GM12892 (cell line): ENCODE measurements around the gene ETV3.

Experiments used
- DNase-seq: peaks from one replicate; pipeline ENCODE4 v3.0.0; 2011; ENCODE audit not compliant: insufficient read length
- FAIRE-seq: peaks from 2 replicates; lab custom pipeline; 2011; peaks lifted over from hg19 to GRCh38; lab: Jason Lieb, UNC
- POLR2A ChIP-seq: IDR thresholded peaks from 2 replicates; pipeline ENCODE4 v1.6.1; 2011; ENCODE audit warnings: low read depth, low read length, control low read depth
- POLR2AphosphoS5 ChIP-seq: IDR thresholded peaks from 2 replicates; pipeline ENCODE4 v1.6.1; 2011; ENCODE audit warnings: low read depth, low read length, control low read depth
- TAF1 ChIP-seq: IDR thresholded peaks from 2 replicates; pipeline ENCODE4 v1.6.1; 2011; ENCODE audit warnings: low read depth, mild to moderate bottlenecking, control low read depth, low read length, borderline replicate concordance

ETV3 gene

DNA sequence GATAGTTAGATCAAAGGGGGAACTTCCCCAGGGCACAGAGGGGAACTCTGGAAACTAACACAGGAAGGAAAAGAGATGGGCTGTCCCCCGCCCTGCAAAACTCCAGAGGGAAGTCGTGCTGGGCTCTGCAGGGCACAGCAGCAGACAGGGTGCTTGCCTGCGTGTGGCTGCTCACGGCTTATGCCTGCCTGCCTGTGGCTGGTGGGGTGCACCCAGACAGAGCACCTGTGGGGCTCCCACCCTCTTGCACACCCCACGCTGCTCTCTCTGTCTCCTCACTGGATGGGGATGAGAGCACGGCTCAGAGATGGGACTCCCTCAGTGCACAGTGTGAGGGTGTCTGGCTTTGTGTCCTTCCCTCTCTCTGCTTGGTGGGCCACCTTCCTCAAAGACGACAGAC, 25.1 kb downstream of the ETV3 start:
- FAIRE-seq (no peak), DNase-seq (no peak)
- TF ChIP-seq POLR2AphosphoS5 (no peak), POLR2A (no peak), TAF1 (no peak)

DNA sequence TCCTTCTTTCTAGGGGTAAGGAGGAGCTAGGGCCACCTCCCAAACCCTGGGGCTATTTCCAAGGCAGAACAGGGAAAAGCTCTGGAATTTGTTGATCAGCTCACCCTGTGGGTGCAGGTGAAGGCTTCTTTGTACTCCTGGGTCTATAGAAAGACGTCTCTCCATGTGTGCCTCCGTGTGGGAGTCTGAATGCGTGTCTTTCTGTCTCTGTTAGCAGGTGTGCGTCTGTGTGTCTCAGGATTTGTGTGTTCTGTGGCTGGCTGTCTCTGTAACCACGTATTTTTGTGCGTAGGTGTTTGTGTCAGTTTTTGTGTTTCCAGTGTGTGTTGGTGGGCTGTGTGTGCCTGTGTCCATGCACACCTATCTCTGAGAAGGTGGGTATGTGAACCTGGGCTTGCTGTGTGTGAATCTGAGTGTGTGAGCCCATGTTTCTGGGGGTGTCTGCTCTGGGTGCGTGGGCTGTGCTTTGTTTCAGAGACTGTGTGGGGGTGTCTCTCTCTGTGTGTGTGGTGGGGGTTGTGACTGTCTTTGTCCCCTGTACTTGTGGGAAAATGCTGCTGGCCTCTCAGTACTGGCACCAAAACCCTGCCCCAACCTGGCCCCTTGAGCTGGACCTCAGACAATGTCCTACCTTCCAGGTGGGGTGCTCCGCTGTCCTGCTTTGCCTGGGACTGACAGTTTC, 25.9 kb downstream of the ETV3 start:
- TF ChIP-seq TAF1 (no peak), POLR2A (no peak), POLR2AphosphoS5 (no peak)
- FAIRE-seq: no peak

DNA sequence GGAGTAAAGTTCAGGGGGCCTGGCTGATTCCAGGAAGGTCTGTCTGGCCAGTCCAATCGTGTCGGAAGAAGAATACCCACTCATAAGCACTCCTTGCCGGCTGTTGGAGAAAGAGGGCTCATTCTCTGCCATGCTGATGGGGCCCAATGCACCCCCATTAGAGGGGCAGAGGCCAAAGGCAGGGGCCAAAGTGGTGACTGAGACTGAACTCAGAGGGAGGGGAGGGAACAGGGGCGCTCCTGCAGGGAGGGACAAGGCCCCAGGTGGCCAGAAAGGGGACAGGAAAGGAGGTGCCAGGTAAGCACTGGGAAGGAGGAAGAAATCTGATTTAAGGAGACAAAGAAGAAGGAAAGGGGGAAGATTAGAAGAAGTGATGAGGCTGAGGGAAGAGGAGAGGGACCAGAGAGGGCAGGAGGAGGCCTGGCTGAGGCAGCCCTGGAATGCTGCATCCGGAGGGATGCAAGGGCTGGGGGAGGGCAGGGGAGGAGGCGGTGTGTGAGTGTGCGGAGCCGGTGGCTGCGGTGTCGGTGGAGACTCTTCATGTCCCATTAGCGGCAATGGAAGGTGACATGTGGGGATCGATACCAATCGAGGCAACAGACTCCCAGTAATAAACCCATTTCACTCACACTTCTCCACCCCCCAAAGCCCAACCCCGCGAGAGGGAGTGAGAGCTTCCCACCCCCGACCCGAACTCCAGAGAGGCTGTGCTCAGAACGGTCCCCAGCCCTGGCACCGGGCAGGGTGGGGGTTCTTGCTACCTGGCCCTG, 26.6 kb downstream of the ETV3 start:
- no peak for TF ChIP-seq TAF1
- no peak for TF ChIP-seq POLR2AphosphoS5
- TF ChIP-seq POLR2A: no peak
- FAIRE-seq: no peak
- no peak for DNase-seq

More for the DNA sequence above, 25.9 kb downstream of the ETV3 start:
- no peak for DNase-seq

DNA sequence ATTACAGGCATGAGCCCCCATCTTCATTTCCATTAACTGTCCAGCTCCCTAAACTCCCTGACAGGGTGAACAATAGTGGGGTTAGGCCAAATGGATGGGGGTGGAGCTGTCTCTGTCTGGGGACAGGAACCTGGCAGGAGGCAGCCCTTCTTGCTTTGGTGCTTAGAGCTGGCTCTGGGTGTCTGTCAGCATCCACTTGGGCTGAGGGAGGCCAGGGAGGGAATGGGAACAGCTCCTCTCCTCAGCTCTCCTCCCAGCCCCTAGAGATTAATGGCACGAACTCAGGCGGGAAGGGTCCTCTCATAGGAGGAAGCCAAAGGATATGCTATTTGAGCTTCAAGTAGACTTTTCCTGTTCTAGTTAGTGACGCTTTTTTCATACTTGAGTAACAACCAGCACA, 27.5 kb downstream of the ETV3 start:
- TF ChIP-seq POLR2AphosphoS5 (no peak), POLR2A (no peak), TAF1 (no peak)
- FAIRE-seq (no peak), DNase-seq (no peak)

DNA sequence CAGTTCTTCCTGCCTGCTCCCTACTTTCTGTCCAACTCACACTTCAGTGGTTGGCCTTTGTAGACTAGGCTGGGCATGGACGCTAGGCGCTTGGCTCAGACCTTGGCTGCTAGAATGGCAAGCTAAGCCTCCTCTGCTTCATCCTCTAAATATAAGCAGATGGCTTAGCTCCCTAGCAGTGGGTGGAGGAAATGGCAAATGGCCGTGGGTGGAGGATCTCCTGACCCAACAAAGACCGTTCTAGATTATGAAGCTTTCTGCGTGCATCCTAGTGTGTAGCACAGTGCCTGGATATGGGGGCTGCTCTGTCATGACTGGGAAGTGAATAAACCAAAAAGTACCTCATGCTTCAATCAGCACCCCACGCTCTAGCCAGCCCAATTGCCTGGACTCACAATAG, 28.2 kb downstream of the ETV3 start:
- TF ChIP-seq POLR2A (no peak), POLR2AphosphoS5 (no peak), TAF1 (no peak)
- DNase-seq: no peak
- no peak for FAIRE-seq

DNA sequence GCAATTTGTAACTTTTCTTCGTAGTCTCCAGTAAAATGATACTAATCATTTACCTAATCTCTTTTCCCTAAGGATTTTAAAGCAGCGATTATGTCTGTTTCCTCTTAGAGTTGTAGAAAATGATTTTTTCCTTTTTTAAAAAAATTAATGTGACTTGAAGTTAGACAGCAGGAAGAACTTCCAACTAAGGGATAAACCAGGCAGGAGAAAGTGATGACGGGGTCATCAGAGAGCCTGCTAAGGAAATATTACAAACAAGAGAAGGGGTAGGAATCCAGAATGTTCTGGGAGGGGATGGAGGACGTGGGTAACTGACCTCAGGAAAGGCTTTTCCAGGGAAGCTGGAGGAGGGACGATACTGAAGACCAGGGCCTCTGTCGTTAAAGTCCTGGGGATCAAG, 29.7 kb downstream of the ETV3 start:
- FAIRE-seq (no peak), DNase-seq (no peak)
- TF ChIP-seq POLR2AphosphoS5 (no peak), TAF1 (no peak), POLR2A (no peak)

DNA sequence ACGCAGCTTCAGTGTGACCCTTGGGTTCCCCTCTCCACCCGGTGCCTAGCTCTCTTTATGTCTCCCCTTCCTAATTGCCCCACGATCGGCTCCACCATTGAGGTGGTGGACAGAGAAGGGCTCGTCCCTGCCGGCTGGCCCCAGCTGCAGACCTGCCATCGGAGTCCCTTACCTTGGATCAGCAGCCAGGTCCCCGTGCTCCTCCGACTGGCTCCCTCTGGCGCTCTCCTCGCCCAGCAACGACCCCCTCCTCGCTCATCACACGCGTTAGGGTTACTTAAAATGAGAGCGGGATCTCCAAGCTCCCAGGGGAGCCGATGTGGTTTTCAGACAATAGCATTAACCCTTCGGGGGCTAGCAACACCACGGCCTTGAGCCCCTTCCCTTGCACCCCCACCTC, 30.5 kb downstream of the ETV3 start:
- TF ChIP-seq POLR2AphosphoS5 (no peak), POLR2A (no peak), TAF1 (no peak)
- DNase-seq (no peak), FAIRE-seq (peak; percentile 46)

DNA sequence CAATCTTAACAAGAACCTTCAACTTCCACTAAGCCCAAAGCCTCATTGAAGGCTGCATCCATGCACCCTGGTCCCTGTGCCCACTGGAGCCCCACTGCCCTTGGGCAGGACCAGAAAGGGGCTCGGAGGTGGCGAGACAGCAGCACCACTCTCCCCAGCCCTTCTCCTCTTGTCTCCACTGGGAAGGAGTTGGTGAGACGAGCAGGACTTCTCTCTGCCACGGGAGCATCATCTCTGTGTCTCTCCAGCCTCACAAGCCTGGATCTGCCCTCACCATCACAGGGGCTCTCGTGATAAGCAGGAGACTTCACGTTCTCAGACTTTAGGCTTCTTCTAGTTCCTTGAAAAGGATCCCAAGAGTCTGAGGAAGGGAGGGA, 31.4 kb downstream of the ETV3 start:
- DNase-seq: no peak
- TF ChIP-seq POLR2A (no peak), POLR2AphosphoS5 (no peak), TAF1 (no peak)
- FAIRE-seq: no peak

DNA sequence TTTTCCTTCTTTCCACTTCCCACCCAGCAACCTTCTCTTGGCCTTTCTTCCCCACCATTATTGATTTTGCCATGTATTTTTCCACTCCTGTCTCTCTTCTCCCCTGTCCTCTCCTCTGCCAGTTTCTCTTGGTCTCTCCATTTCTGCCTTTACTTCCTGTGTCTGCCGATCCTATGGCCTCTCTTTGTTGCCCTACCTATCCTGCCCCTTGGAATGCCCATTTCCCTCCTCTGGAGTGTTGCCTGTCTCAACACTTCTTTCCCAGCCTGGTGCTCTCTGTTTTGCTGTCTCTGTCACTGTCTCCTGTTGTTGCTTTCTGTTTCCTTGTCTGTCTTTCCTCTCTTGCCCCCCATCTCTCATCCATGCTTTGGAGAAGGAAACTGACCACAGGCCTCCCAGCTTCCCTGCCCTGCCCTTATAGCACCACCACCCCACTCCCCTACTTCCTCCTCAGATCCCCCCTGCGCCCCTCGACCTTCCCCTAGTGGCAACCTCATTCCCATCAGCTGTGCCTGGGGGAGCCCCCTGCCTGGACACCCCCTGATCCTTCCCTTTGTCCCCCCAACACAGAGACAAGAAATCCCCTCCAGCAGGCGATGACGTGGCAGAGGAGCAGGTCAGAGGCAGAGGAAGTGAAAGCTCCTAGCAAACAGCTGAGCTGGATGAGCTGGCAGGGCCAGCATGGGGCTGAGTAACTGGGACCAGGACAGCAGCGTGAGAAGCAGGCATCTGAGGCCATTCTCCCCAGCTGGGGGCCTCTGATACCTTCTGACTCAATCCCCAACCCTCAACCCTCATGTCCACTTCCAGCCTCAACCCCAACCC, 32.0 kb downstream of the ETV3 start:
- FAIRE-seq (peak; percentile 96), DNase-seq (peak; percentile 70)
- TF ChIP-seq POLR2AphosphoS5 (no peak), POLR2A (no peak), TAF1 (no peak)

DNA sequence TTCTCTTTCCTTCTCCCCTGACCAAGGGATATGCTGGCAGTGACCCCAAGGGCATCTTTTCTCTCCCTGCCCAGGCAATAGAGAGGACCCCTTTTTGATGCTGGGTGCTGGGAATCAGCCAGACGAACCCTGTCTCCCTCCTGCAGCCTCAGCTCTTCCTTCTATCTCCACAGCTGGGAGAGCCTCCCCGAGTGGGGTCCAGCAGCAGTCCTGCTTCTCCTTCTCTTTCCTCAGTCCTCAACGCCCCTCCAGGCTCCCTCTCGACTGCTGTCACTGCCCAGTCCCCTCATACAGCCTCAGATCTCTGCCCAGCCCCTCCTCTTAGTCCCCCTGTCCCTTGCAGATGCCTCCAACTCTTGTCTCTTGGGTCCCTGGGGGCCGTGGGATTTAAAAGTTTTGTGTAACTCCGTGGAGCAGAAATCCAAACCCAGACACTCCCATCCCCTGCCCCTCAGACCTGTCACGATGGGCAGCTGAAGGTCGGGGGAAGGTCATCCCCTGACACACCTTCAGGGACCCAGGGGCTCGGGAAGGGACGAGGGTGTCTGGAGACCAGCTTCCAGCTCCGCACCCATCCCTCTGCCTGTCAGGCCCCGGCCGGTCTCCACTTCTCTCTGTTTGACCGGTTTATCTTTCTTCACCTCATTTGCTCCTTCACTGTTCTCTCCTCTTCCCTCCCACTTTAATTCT, 32.8 kb downstream of the ETV3 start:
- TF ChIP-seq POLR2AphosphoS5: no peak
- no peak for TF ChIP-seq POLR2A
- TF ChIP-seq TAF1: no peak
- no peak for FAIRE-seq
- no peak for DNase-seq

DNA sequence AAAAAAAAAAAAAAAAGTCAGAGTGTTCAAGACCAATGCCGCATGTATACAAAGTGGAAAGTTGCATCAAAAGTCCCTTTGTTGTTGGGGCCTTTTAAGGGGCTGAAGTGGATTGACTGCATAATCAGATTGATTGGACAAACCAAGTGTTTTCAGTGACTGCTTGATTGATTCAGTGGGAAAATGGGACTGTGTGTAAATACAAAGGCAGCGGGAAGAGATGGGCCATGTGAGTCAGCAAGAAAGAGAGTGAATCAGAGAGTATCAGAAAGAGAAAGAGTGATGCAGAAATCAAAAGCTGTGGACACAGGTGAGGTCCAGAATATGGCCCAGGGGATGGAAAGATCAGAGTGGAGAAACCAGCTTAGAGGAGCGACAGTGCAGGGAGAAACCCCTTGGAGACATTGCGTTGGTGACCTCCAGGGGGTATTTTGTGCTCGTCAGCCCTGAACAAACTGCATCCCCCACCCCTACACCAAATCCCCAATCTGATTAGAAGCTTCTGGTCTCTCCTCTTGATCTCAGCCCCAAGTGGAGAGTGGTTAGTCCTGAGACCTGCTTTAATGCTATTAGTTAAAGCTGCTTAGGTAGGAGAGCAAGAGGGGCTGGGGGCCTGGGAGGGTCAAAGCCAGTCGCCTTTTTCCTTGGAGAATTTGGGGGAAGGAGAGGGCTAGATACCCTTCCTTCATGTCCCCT, 33.4 kb downstream of the ETV3 start:
- no peak for DNase-seq
- no peak for FAIRE-seq
- TF ChIP-seq POLR2A: no peak
- no peak for TF ChIP-seq TAF1
- TF ChIP-seq POLR2AphosphoS5: no peak
